ENCODE data around the gene GRK7. TPM values are rescaled to one million over a fixed set of nuclear protein-coding genes. Genes with fewer than 3 reads are reported as not detected.
A peak's percentile ranks its signal among the peaks of the same experiment; 100 is the strongest.

GRK7 gene
- total and polyA plus RNA-seq, 2 of the 13 experiments (the other 11 are each of a cell fraction or from before 2014, with no cell fraction given): not detected

- TF ChIP-seq USF2 (IDR thresholded peaks at IDR 0.05; ENCODE audit: low read depth, low read length) (0 out of 2 replicates have a peak, but pooled peaks have one; percentile 13), USF2 (CRISPR knock-in tag; IDR thresholded peaks at IDR 0.05; ENCODE audit: borderline replicate concordance) (no peak), HNRNPL (IDR thresholded peaks at IDR 0.05; ENCODE audit: low read depth, low read length) (no peak), TERF1 (CRISPR knock-in tag; IDR thresholded peaks at IDR 0.05) (no peak), ZNF879 (CRISPR knock-in tag; IDR thresholded peaks at IDR 0.05) (peak; percentile 74; the same call in 1 of the 2 replicates), ZBTB25 (CRISPR knock-in tag; IDR thresholded peaks at IDR 0.05) (no peak), FOXM1 (CRISPR knock-in tag; IDR thresholded peaks at IDR 0.05) (no peak), TFAP4 (IDR thresholded peaks at IDR 0.05; ENCODE audit: borderline replicate concordance, low read depth) (no peak), MBD4 (IDR thresholded peaks at IDR 0.05; ENCODE audit: borderline replicate concordance, low read length) (no peak), ZIK1 (CRISPR knock-in tag; IDR thresholded peaks at IDR 0.05; ENCODE audit: borderline replicate concordance, low read depth) (peak; percentile 5), ZBTB21 (CRISPR knock-in tag; IDR thresholded peaks at IDR 0.05) (peak; percentile 88), HMGA1 (CRISPR knock-in tag; conservative IDR thresholded peaks at IDR 0.05) (no peak), KLF12 (CRISPR knock-in tag; IDR thresholded peaks at IDR 0.05; ENCODE audit: borderline replicate concordance) (peak; percentile 75; the same call in 1 of the 2 replicates), ZKSCAN1 (IDR thresholded peaks at IDR 0.05; ENCODE audit: low read length) (no peak), ZNF800 (CRISPR knock-in tag; IDR thresholded peaks at IDR 0.05) (peak; percentile 83), ARNT (IDR thresholded peaks at IDR 0.05) (no peak), CREBL2 (CRISPR knock-in tag; IDR thresholded peaks at IDR 0.05; ENCODE audit: borderline replicate concordance) (no peak), HBP1 (CRISPR knock-in tag; IDR thresholded peaks at IDR 0.05; ENCODE audit: low read depth) (no peak), RELA (CRISPR knock-in tag; IDR thresholded peaks at IDR 0.05) (no peak), SOX6 (IDR thresholded peaks at IDR 0.05) (no peak), SOX6 (CRISPR knock-in tag; IDR thresholded peaks at IDR 0.05) (peak; percentile 52; the same call in 1 of the 2 replicates)
Observed at GRCh38 chr3:141738022-141738890, 25.0 kb upstream of the GRK7 start, which contains the start of gene RNF7 (continued).
